Motor neuron (in vitro differentiated cells): ENCODE measurements around the gene NPRL2. TPM values are rescaled to one million over a fixed set of nuclear protein-coding genes. Genes with fewer than 3 reads are reported as not detected.
A peak's percentile ranks its signal among the peaks of the same experiment; 100 is the strongest.

Source experiments
- ATAC-seq, 8 experiments: fragments of 200-7000 bp; cut with Tn5 transposase; replicated peaks in 6 of 8; 2 replicates each; pipeline ENCODE4 v1.8.0; 2021; ENCODE audit warnings: mild to moderate bottlenecking in 8 of 8, moderate library complexity in 8 of 8
- H3K27ac ChIP-seq, 2 donors: fragments of 250-450 bp; sonication (Bioruptor Pico); 2 replicates each; pipeline ENCODE4 v1.9.0; 2021; ENCODE audit warnings: antibody characterized with exemption in 2 of 2, mild to moderate bottlenecking in 2 of 2, moderate library complexity in 1 of 2
- H3K4me1 ChIP-seq, 2 donors: fragments of 250-450 bp; sonication (Bioruptor Pico); replicated peaks in 1 of 2; 2 replicates each; pipeline ENCODE4 v1.6.1; 2021; ENCODE audit warnings: antibody characterized with exemption in 2 of 2, mild to moderate bottlenecking in 2 of 2, moderate library complexity in 1 of 2
- H3K4me3 ChIP-seq, 5 donors: fragments of 250-450 bp; sonication (Bioruptor Pico); 2 replicates each; pipeline ENCODE4 v1.9.0; 2021; ENCODE audit warnings: antibody characterized with exemption in 5 of 5, mild to moderate bottlenecking in 5 of 5, moderate library complexity in 4 of 5
- WGBS, 10 experiments: fragments of 450-650 bp; shearing (Covaris generic); methylation state at CpG; one replicate each; pipeline ENCODE4 v1.0.0; 2022; 5-methylcytosine and 5-hydroxymethylcytosine counted together
- in situ Hi-C, 9 experiments: fragments of 400-800 bp; cut with MboI; loops; one replicate each; pipeline ENCODE4 v1.15.0; 2021; ENCODE audit warnings: low sequenced_read_pairs in 9 of 9, low pct_unique_long_range_greater_than_20kb in 2 of 9; ENCODE audit not compliant: unreplicated experiment in 9 of 9
- total RNA-seq, 8 experiments: library from RNA; unstranded; fragments of 300-600 nt; gene quantifications; 2 replicates each; pipeline versions ENCODE4 v1.2.3 to v1.2.4, GENCODE V29; 2022

The NPRL2 gene
- total RNA-seq, 8 experiments from 2014 or later: 17.9 to 90.8 (median 28.9) TPM

DNA sequence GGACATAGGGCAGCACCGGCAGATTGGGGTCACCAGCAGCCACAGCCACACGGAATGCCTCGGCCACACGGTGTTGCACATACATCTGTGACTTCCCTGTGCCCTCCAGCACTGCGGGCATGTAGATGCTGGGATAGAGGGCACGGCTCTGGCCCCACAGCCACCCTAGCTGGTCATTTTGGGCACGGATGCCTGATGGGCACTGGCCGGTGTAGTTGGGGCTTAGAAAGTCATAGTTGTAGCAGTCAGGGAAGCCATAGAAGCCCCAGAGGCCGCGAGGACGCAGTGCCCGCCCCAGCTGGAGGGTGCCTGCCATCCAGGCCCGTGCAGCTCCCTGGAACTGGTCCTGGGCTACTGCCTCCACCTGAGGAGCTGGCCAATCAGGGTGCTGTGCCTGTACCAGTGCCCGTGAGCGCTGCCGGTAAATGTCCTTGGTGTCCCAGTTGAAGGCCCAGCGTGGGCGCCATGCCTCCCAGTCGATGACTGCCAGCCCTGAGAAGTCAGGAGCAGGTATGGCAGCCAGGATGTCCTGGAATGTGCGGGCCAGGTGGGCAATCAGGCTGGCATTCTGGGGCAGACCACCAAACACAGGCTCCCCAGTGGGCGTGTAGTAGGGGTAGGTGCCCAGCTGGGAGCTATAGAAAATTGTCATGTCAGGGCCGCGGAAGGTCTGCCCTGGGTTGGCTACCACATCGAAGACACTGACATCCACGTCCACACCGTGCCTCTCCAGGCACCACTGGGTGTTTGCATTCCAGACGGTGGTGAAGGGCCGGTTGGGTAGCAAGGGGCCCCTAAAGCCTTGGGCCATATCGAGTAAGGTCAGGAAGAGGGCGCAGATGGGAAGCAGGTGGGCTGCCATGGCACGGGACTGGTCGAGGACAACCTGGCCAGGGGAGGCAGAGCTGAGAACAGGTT is 48.2 kb downstream of the NPRL2 start:
- ATAC-seq: no peak
- Histone ChIP-seq H3K4me1 (peaks cover 14 to 22% of the 10 kb centered on the region in 2 donors), H3K4me3 (no peak overlapping the region), H3K27ac (no peak overlapping the region)
- in situ Hi-C loops: no loop called here
- 52 to 100% (median 90%) methylated on average over 2 to 15 of the region's 32 CpGs; no CpG with 5 or more reads in 1 of the 10 experiments for WGBS, 10 experiments

DNA sequence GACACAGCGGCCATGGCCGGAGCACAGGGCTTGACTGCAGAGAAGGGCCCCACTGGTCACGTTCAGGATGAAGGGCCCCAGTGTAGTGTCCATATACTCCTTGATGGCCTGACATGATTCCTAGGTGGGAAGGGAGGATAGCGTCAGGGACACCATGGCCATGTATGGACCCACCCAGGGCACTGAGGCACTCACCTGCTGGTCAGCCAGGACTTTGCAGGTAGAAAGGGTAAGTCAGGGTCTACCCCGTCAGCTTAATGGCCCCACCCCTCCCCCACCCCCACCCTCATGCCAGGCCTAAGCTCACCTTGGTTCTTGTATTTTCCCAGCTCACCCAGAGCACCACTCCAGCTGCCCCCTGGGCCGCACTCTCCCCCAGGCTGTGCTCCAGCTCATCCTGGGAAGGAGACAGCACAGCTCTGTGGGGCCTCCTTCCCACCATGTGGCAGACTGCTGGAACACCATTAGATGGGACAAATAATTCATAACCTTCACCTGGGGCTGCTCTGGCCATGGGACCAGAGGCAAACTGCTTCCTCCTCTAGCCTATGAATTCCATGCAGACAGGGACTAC is 49.8 kb downstream of the NPRL2 start:
- Histone ChIP-seq H3K4me3 (peak overlapping the region in 1 of 5 donors; percentile 70), H3K27ac (no peak overlapping the region), H3K4me1 (peaks cover 14 to 22% of the 10 kb centered on the region in 2 donors)
- WGBS, 10 experiments: 100% methylated on average over 1 to 2 of the region's 6 CpGs; no CpG with 5 or more reads in 7 of the 10 experiments
- in situ Hi-C loops: no loop called here
- ATAC-seq: no peak

DNA sequence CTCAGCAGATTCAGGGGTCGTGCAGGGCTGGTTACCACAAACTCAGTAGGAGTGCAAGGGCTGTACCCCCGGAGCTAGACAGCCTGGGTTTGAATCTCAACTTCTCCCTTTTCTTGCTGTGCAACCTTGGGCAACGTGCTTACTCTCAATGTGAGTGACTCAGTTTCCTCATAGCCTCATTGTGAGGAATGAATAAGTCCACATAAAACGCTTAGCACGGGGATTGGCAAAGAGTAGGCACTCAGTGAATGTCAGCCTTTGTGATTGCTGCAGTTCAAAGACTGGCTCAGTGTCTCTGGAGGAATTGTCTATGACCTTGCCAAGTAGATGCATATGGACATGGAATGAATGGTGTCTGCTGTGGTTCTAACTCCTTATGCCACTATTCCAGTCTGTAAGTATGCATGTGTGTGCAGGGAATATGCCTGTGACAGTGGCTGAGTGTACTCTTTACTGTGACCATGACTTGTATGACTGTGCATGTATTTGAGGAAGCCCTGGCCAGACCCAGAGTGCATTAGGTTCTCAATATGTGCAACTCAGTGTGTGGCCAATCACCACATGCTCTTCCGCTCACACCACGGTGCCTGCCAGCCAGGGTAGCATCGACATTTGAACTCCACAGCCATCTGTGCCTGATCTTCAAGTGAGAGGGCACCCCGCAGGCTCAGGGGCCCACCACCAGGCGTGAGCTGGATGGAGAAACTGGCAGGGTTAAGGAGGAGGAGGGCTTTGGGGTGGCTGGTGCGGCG is 50.5 kb downstream of the NPRL2 start:
- in situ Hi-C loops: no loop called here
- WGBS, 10 experiments: 21 to 63% (median 39%) methylated on average over 2 to 8 of the region's 12 CpGs; no CpG with 5 or more reads in 2 of the 10 experiments
- H3K27ac ChIP-seq: peak overlapping the region; percentile 20 to 32
- H3K4me3 ChIP-seq: peak overlapping the region; percentile 33 to 73 (median 70)
- peak in 1 of 8 experiments; percentile 0 for ATAC-seq
- peaks cover 14 to 22% of the 10 kb centered on the region in 2 donors for H3K4me1 ChIP-seq

DNA sequence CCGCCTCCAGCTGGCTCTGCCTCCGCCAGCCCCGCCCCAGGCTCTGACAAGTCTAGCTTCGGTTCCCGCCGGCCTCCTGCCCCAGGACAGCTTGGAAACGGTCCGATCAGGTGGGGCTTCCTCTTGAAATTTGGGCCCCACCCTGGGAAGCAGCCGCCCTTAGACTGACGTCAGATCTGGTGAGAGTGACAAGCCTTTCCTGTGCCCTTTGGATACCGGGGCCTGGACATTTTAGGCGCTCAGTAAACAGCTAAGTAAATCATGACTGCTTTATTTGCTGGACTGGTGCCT is 51.0 kb downstream of the NPRL2 start:
- 0 to 20% (median 0%) methylated on average over 1 to 2 of the region's 12 CpGs; no CpG with 5 or more reads in 4 of the 10 experiments for WGBS, 10 experiments
- Histone ChIP-seq H3K4me3 (peak overlapping the region; percentile 33 to 73 (median 70)), H3K4me1 (peaks cover 14 to 22% of the 10 kb centered on the region in 2 donors), H3K27ac (peak overlapping the region; percentile 20 to 32)
- no peak for ATAC-seq
- in situ Hi-C loops: no loop called here

DNA sequence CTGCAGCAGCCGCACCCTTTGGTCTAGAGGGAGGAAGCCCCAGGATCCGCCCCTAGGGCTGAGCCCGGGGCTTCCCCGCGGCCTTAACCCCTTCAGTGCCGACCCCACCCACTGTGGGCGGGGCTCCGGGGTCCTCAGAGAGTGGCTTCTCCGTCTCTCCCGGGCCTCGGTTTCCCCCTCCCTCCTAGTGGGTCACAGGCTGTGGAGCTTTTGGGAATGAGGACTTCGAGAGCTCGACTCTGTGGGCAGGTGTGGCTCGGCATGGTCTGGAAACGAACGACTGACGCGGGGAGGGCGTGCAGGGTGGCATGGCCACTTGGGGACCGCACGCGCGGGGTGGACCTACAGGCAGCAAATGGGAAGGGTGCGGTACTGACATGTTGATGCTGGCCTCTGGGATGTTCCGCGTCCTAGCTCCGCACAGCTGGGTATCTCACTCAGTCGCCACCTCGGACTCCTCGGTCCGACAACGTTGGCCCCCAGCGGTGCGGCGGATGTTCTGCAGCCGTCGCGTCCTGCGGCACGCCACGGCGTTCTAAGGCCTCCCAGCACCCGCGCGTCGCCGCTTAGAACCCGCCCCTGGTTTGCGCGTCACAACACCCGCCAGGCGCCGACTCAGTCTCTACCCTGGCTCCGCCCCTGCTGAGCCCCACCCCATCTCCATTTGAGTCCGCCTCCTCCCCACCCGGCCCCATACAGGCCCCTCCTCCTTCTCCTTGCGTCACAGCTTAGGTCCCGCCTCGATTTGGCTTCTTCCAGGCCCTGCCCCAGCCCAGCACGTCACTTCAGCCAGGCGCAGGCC is 51.5 kb downstream of the NPRL2 start, which contains the start of the genes HYAL3 and NAA80:
HYAL3 (minus strand) TSS at position 570 of the 802 bp plus-strand sequence. CDS start 3,803 bp downstream, outside the sequence.
NAA80 (minus strand) TSS at position 570 of the 802 bp plus-strand sequence. CDS start 1,942 bp downstream, outside the sequence.
- Histone ChIP-seq H3K27ac (peak within 1 kb of the TSS; percentile 79 to 80), H3K4me3 (peak within 1 kb of the TSS; percentile 65 to 73 (median 70)), H3K4me1 (peaks cover 14 to 22% of the 10 kb centered on the region in 2 donors)
- WGBS, 10 experiments: no CpG with 5 or more reads among the region's 61 CpGs
- peak; percentile 74 to 90 (median 86) for ATAC-seq
- in situ Hi-C loops: no loop called here

DNA sequence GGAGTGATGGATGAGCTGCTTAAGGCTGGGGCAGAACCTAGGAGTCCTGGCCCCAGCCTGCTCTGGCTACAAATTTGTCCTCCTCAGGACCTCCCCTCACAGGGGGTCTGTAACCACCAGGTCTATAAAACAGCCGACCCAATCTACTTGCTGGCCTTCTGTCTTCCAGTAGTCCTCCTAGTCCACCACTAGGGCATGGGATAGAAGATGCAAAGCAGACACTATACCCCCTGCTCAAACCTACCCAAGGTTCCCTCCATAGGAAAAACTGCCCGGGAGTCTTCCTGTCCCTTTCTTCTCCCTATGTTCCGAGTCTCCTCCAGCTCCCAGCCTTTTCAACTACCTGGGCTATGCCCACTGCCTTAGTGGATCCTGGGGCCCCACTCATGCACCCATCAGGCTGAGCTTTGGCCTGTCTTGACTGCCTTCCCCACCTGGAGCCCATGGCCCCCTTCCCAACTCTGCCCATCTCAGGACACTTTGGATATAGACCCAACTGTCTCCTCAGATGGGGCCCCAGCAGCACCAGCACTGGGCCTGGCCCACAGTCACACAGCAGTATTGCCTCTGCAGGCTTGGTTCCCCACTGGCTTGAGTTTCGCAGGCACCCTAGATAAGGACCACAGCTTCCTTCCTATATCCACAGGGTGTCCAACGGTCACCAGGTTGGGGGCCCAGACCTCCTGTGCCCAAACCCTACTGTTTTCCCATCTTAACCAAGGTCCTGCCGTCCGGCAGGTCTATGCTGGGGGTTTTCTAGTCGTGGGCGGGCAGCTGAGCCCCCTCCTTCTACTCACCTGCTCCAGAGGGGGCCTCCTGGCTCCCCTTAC is 52.5 kb downstream of the NPRL2 start:
- Histone ChIP-seq H3K27ac (peak overlapping the region; percentile 79 to 80), H3K4me1 (peaks cover 14 to 15% of the 10 kb centered on the region in 2 donors), H3K4me3 (peak overlapping the region; percentile 65 to 73 (median 70))
- 67 to 100% (median 81%) methylated on average over 1 to 2 of the region's 9 CpGs; no CpG with 5 or more reads in 6 of the 10 experiments for WGBS, 10 experiments
- in situ Hi-C loops: no loop called here
- no peak for ATAC-seq

DNA sequence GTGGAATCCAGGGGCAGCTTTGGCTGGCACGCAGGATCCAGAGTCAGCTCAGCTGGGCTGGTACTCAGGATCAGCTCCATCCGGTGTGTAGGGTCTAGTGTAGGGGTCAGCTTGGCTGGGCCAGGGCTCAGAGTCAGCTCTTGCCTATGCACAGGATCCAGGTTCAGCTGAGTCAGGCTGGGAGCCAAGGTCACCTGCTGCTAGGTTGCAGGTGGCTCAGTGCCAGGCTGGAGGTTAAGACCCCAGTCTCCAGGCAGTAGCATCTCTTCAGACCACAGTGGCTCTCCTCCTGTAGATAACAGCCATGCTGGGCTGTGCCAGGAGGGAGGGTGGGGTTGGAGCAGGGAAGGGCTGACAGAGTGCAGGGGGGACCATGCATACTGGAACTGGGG is 53.2 kb downstream of the NPRL2 start:
- in situ Hi-C loops: no loop called here
- Histone ChIP-seq H3K27ac (no peak overlapping the region), H3K4me3 (no peak overlapping the region), H3K4me1 (peaks cover 18% of the 10 kb centered on the region in 2 donors)
- 80 to 100% methylated on average over 1 to 2 of the region's 2 CpGs; no CpG with 5 or more reads in 8 of the 10 experiments for WGBS, 10 experiments
- no peak for ATAC-seq

Other genes with a start within 250 kb of the NPRL2 start
- gene SEMA3F, start 195.5 kb downstream of the NPRL2 start, total RNA-seq: 1 to 10 TPM in 7 of 8 experiments, under 1 TPM in 1; 0.61 to 8.5 (median 3.1) TPM
- gene GNAT1, start 159.2 kb downstream of the NPRL2 start, total RNA-seq: under 1 TPM in 4 of 8 experiments, not detected in 4; 0.27 to 0.66 (median 0.34) TPM
- gene SLC38A3, start 145.5 kb downstream of the NPRL2 start, total RNA-seq: 1 to 10 TPM in 3 of 8 experiments, under 1 TPM in 5; 0.46 to 9.0 (median 0.85) TPM
- gene GNAI2, start 114.6 kb downstream of the NPRL2 start, total RNA-seq: 100 to 1,000 TPM in 4 of 8 experiments, 10 to 100 TPM in 4; 65.9 to 163 (median 100) TPM
- gene SEMA3B, start 81.6 kb downstream of the NPRL2 start, total RNA-seq: 10 to 100 TPM in 3 of 8 experiments, 1 to 10 TPM in 5; 2.0 to 20.8 (median 6.9) TPM
- gene LSMEM2, start 71.7 kb downstream of the NPRL2 start, total RNA-seq: 1 to 10 TPM in 2 of 8 experiments, under 1 TPM in 5, not detected in 1; 0.36 to 2.6 (median 0.54) TPM
- gene IFRD2, start 58.3 kb downstream of the NPRL2 start, total RNA-seq: 100 to 1,000 TPM in 1 of 8 experiments, 10 to 100 TPM in 7; 13.3 to 111 (median 24.8) TPM
- gene HYAL3, start 51.4 kb downstream of the NPRL2 start, total RNA-seq: 1 to 10 TPM; 2.0 to 4.7 (median 3.1) TPM
- gene NAA80, start 51.4 kb downstream of the NPRL2 start, total RNA-seq: 1 to 10 TPM; 2.7 to 8.8 (median 5.1) TPM
- gene HYAL1, start 47.2 kb downstream of the NPRL2 start, total RNA-seq: 10 to 100 TPM in 2 of 8 experiments, 1 to 10 TPM in 3, under 1 TPM in 3; 0.63 to 35.4 (median 1.2) TPM
- gene HYAL2, start 28.0 kb downstream of the NPRL2 start, total RNA-seq: 10 to 100 TPM; 18.9 to 44.3 (median 27.0) TPM
- 10 to 100 TPM; 15.5 to 36.9 (median 26.1) TPM for gene TUSC2, start 22.6 kb downstream of the NPRL2 start, total RNA-seq
- 10 to 100 TPM; 14.0 to 21.3 (median 18.0) TPM for gene RASSF1, start 9.9 kb downstream of the NPRL2 start, total RNA-seq
- 10 to 100 TPM in 2 of 8 experiments, 1 to 10 TPM in 5, under 1 TPM in 1; 0.76 to 91.1 (median 2.2) TPM for gene ZMYND10, start 5.0 kb downstream of the NPRL2 start, total RNA-seq
- 10 to 100 TPM; 12.7 to 28.7 (median 19.0) TPM for gene CYB561D2, start 87 bp upstream of the NPRL2 start, total RNA-seq
- gene TMEM115, start 8.7 kb upstream of the NPRL2 start, total RNA-seq: 10 to 100 TPM; 17.2 to 66.1 (median 27.7) TPM
- gene CACNA2D2, start 152.9 kb upstream of the NPRL2 start, total RNA-seq: 1 to 10 TPM; 1.7 to 8.5 (median 7.2) TPM
- gene C3orf18, start 217.0 kb upstream of the NPRL2 start, total RNA-seq: 10 to 100 TPM in 5 of 8 experiments, 1 to 10 TPM in 3; 7.4 to 12.3 (median 10.7) TPM
- gene HEMK1, start 218.7 kb upstream of the NPRL2 start, total RNA-seq: 10 to 100 TPM in 7 of 8 experiments, 1 to 10 TPM in 1; 9.5 to 25.5 (median 15.6) TPM